Nephron progenitor cell (in vitro differentiated cells): ENCODE data around the gene PRPF31.

Source experiments
- DNase-seq: peaks from one replicate; pipeline ENCODE4 v3.0.0; 2021
- H3K27ac Mint-ChIP-seq: 2 replicates; pipeline ENCODE4 v1.8.0; 2021; ENCODE audit warnings: mild to moderate bottlenecking, moderate library complexity, mixed read lengths
- H3K27me3 Mint-ChIP-seq: 2 replicates; pipeline ENCODE4 v1.8.0; 2021; ENCODE audit warnings: mild to moderate bottlenecking, low read depth, mixed read lengths; ENCODE audit not compliant: poor library complexity
- H3K36me3 Mint-ChIP-seq: 2 replicates; pipeline ENCODE4 v1.8.0; 2021; ENCODE audit warnings: low read depth, mixed read lengths
- H3K4me1 Mint-ChIP-seq: 2 replicates; pipeline ENCODE4 v1.8.0; 2021; ENCODE audit warnings: mixed read lengths
- H3K4me3 Mint-ChIP-seq: 2 replicates; pipeline ENCODE4 v1.8.0; 2021; ENCODE audit warnings: mild to moderate bottlenecking, moderate library complexity, mixed read lengths
- H3K9me3 Mint-ChIP-seq: 2 replicates; pipeline ENCODE4 v1.8.0; 2021; ENCODE audit warnings: mild to moderate bottlenecking, moderate library complexity, mixed read lengths
- CTCF ChIP-seq: fragments of 200-600 bp; sonication (generic); IDR thresholded peaks from 2 replicates; pipeline ENCODE4 v1.5.0; 2021; ENCODE audit warnings: antibody characterized with exemption

Gene PRPF31

GRCh38 chr19:54133957-54134590 is 18.5 kb downstream of the PRPF31 start:
- H3K27ac Mint-ChIP-seq = peak overlapping the region; percentile 31
- H3K27me3 Mint-ChIP-seq = peaks cover 3% of the 10 kb centered on the region
- no peak overlapping the region for H3K4me3 Mint-ChIP-seq
- peaks cover 27% of the 10 kb centered on the region for H3K4me1 Mint-ChIP-seq
- DNase-seq = no peak
- TF ChIP-seq CTCF = no peak
- peaks cover 6% of the 10 kb centered on the region for H3K9me3 Mint-ChIP-seq
- H3K36me3 Mint-ChIP-seq = no peaks in the 10 kb centered on the region

GRCh38 chr19:54136086-54136863 is 20.7 kb downstream of the PRPF31 start:
- H3K4me3 Mint-ChIP-seq = peak overlapping the region; percentile 92
- peaks cover 46% of the 10 kb centered on the region for H3K4me1 Mint-ChIP-seq
- peak overlapping the region; percentile 98 for H3K27ac Mint-ChIP-seq
- no peak for TF ChIP-seq CTCF
- H3K36me3 Mint-ChIP-seq = peaks cover 8% of the 10 kb centered on the region
- H3K27me3 Mint-ChIP-seq = peaks cover 3% of the 10 kb centered on the region
- H3K9me3 Mint-ChIP-seq = peaks cover 6% of the 10 kb centered on the region
- no peak for DNase-seq

- H3K27me3 Mint-ChIP-seq = peaks cover 3% of the 10 kb centered on the region
- no peak for TF ChIP-seq CTCF
- peak; percentile 97 for DNase-seq
- peaks cover 6% of the 10 kb centered on the region for H3K9me3 Mint-ChIP-seq
- peaks cover 50% of the 10 kb centered on the region for H3K4me1 Mint-ChIP-seq
- peak overlapping the region; percentile 98 for H3K27ac Mint-ChIP-seq
- H3K36me3 Mint-ChIP-seq = peaks cover 11% of the 10 kb centered on the region
- H3K4me3 Mint-ChIP-seq = peak overlapping the region; percentile 92
Measured at GRCh38 chr19:54136864-54137698, 21.5 kb downstream of the PRPF31 start.

- DNase-seq = peak; percentile 60
- Mint-ChIP-seq H3K27me3 (peaks cover 3% of the 10 kb centered on the region), H3K36me3 (peaks cover 19% of the 10 kb centered on the region), H3K27ac (peak within 1 kb of the TSS; percentile 98), H3K4me3 (peak within 1 kb of the TSS; percentile 92), H3K9me3 (peaks cover 6% of the 10 kb centered on the region), H3K4me1 (peaks cover 55% of the 10 kb centered on the region)
- peak; percentile 26 for TF ChIP-seq CTCF
Measured at GRCh38 chr19:54137699-54138488, 22.3 kb downstream of the PRPF31 start, which contains the start of gene CNOT3. Gene CNOT3 (plus strand): TSS chr19:54137762. CDS start chr19:54142979, 5,217 bp downstream.

GRCh38 chr19:54138489-54139256 is 23.1 kb downstream of the PRPF31 start:
- H3K4me3 Mint-ChIP-seq = peak overlapping the region; percentile 92
- H3K4me1 Mint-ChIP-seq = peaks cover 55% of the 10 kb centered on the region
- H3K36me3 Mint-ChIP-seq = peaks cover 27% of the 10 kb centered on the region
- H3K9me3 Mint-ChIP-seq = peaks cover 6% of the 10 kb centered on the region
- TF ChIP-seq CTCF = no peak
- DNase-seq = peak; percentile 20
- peaks cover 3% of the 10 kb centered on the region for H3K27me3 Mint-ChIP-seq
- peak overlapping the region; percentile 96 for H3K27ac Mint-ChIP-seq
